KMS-11 (cell line): ENCODE measurements around the gene RABAC1.

ENCODE experiments used
- H2AFZ ChIP-seq: fragments of 200-600 bp; sonication (generic); 2 replicates; pipeline ENCODE4 v1.6.1; 2016; ENCODE audit warnings: antibody characterized with exemption, mixed run types, low read depth
- H3K27ac ChIP-seq: fragments of 200-600 bp; sonication (generic); 2 replicates; pipeline ENCODE4 v1.6.1; 2016; ENCODE audit warnings: mild to moderate bottlenecking, mixed run types
- H3K27me3 ChIP-seq: fragments of 200-600 bp; sonication (generic); 2 replicates; pipeline ENCODE4 v1.6.1; 2017; ENCODE audit warnings: mild to moderate bottlenecking, low read depth, mixed run types, moderate library complexity; ENCODE audit not compliant: insufficient read depth
- H3K36me3 ChIP-seq: fragments of 200-600 bp; sonication (generic); 2 replicates; pipeline ENCODE4 v1.6.1; 2017; ENCODE audit warnings: mild to moderate bottlenecking, mixed run types; ENCODE audit not compliant: insufficient read depth
- H3K4me1 ChIP-seq: fragments of 200-600 bp; sonication (generic); 2 replicates; pipeline ENCODE4 v1.6.1; 2016; ENCODE audit warnings: mild to moderate bottlenecking, low read depth, mixed run types; ENCODE audit not compliant: poor library complexity, severe bottlenecking
- H3K4me2 ChIP-seq: fragments of 200-600 bp; sonication (generic); 2 replicates; pipeline ENCODE4 v1.7.0; 2016; ENCODE audit warnings: mild to moderate bottlenecking, mixed run types
- H3K4me3 ChIP-seq: fragments of 200-600 bp; sonication (generic); IDR thresholded peaks from 2 replicates; pipeline ENCODE4 v1.6.1; 2017; ENCODE audit warnings: low read depth, low read length, mixed read lengths; ENCODE audit not compliant: insufficient read depth
- H3K79me2 ChIP-seq: fragments of 200-600 bp; sonication (generic); 2 replicates; pipeline ENCODE4 v1.6.1; 2016; ENCODE audit warnings: low read depth, mixed run types; ENCODE audit not compliant: insufficient read depth
- H3K9ac ChIP-seq: fragments of 200-600 bp; sonication (generic); 2 replicates; pipeline ENCODE4 v1.6.1; 2016; ENCODE audit warnings: mild to moderate bottlenecking, mixed run types
- H4K20me1 ChIP-seq: fragments of 200-600 bp; sonication (generic); 2 replicates; pipeline ENCODE4 v1.6.1; 2016; ENCODE audit warnings: mild to moderate bottlenecking, mixed run types; ENCODE audit not compliant: insufficient read depth
- TF ChIP-seq, protein P1 (sequence below): fragments of 200-600 bp; sonication (generic); conservative IDR thresholded peaks from 2 replicates; pipeline ENCODE4 v1.6.1; 2017; ENCODE audit warnings: low read depth, mild to moderate bottlenecking, antibody characterized with exemption, low read length, moderate library complexity, mixed read lengths

Gene RABAC1

DNA sequence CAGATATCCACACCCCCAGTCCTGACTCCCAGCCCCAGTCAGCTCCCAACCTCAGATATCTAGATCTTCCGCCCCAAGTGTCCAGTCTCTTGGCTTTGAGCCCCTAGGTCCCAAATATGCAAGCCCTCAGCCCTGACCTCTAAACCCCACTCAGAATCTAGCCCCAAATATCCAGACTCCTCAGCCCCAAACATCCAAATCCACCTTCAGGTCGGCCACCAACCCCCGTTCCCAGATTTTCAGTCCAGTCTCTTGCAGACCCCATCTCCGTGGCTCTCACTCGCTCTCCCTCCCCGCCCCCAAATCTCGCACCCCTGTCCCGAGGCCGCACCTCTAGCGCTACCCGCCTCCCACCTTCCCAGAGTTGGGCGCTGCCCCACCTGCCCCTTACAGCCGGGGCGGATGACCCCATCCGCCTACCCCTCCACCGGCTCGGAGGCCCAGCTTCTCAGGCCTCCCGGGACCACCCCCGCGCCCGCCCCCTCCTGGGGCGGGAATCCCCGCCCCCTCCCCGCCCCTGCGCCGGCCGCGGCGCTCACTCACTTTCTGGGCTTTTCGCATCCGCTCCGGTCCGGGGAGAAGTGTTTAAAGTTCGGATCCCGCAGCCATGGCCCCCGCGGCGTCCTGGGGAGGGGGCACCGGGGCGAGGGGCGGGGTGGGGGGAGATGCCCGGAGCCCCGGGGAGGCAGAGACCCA is 31.5 kb downstream of the RABAC1 start:
- no peak overlapping the region for H3K27ac ChIP-seq
- no peak overlapping the region for H3K4me2 ChIP-seq
- no peak overlapping the region for H3K4me3 ChIP-seq
- no peaks in the 10 kb centered on the region for H4K20me1 ChIP-seq
- TF ChIP-seq, protein P1, sequence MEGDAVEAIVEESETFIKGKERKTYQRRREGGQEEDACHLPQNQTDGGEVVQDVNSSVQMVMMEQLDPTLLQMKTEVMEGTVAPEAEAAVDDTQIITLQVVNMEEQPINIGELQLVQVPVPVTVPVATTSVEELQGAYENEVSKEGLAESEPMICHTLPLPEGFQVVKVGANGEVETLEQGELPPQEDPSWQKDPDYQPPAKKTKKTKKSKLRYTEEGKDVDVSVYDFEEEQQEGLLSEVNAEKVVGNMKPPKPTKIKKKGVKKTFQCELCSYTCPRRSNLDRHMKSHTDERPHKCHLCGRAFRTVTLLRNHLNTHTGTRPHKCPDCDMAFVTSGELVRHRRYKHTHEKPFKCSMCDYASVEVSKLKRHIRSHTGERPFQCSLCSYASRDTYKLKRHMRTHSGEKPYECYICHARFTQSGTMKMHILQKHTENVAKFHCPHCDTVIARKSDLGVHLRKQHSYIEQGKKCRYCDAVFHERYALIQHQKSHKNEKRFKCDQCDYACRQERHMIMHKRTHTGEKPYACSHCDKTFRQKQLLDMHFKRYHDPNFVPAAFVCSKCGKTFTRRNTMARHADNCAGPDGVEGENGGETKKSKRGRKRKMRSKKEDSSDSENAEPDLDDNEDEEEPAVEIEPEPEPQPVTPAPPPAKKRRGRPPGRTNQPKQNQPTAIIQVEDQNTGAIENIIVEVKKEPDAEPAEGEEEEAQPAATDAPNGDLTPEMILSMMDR = no peak
- no peak overlapping the region for H2AFZ ChIP-seq
- H3K36me3 ChIP-seq = no peaks in the 10 kb centered on the region
- H3K9ac ChIP-seq = no peak overlapping the region
- peaks cover 91% of the 10 kb centered on the region for H3K27me3 ChIP-seq
- no peaks in the 10 kb centered on the region for H3K79me2 ChIP-seq
- H3K4me1 ChIP-seq = no peaks in the 10 kb centered on the region

DNA sequence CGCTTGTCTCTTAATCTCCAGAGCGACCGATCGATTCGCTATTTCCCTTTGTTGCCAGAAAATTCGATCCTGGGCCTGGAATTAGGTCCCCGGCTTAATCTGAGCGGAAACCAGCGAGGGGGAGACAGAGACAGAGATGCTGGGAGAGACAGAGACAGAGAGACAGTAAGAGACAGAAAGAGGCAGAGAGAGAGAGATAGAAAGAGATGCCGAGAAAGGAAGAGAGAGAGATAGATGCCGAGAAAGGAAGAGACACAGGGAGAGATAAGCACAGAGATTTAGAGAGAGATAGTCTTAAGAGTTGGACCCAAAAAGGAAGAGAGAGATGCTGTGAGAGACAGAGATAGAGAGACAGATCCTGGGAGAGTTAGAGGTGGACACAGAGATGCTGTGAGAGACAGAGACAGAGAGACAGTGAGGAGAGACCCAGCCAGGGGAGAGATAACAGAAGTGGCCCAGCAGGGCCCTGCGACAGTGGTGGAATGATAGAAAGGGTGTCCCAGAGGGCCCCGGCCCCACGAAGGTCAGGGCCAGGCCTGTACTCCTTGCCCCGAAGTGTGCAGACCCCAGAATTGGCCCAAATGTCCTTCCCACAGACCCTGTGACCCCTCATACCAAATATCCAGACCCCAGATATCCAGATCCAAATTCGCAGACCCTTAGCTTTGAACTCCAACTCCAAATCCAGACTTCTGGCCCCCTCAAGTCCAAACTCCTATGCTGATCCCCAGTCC is 32.2 kb downstream of the RABAC1 start:
- Histone ChIP-seq H3K4me3 (no peak overlapping the region), H3K27ac (no peak overlapping the region), H3K36me3 (no peaks in the 10 kb centered on the region), H3K79me2 (no peaks in the 10 kb centered on the region), H3K4me1 (no peaks in the 10 kb centered on the region), H4K20me1 (no peaks in the 10 kb centered on the region), H3K9ac (no peak overlapping the region), H3K27me3 (peaks cover 91% of the 10 kb centered on the region), H2AFZ (no peak overlapping the region), H3K4me2 (no peak overlapping the region)
- TF ChIP-seq, protein P1 = no peak

DNA sequence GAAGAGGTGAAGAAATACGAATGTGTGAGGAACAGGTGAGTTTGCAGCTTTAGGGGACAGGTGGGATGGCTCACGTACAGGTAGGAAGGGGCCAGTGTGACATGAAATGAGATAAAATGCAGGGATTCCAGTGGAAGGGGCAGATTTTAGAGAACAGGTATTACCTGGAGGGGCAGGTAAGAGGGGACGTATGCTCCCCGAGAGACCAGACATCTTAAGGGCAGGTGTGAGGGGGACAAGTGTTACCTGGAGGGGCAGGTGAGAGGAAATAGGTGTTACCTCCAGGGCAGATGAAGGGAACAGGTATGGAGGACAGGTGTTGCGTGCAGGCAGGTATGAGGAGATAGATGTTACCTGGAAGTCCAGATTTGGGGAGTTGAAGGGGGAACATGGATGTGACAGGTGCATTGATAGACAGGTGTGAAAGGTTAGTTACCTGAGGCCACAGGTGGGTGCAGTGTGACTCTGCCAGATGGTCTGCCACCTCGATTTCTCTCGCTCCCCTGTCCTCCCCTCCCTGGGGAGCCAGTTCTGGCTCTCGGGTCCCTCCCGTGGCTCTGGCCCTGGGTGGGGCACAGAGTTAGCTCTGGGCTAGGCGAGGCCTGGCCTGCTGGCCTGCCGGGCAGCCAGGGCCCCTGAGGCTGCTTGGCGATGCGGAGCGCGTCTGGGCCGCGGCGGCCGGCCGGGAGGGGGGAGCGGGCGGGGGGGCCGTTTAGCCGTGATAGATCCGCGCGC is 32.9 kb downstream of the RABAC1 start:
- Histone ChIP-seq H3K4me3 (no peak overlapping the region), H3K36me3 (no peaks in the 10 kb centered on the region), H3K27ac (no peak overlapping the region), H3K79me2 (no peaks in the 10 kb centered on the region), H3K4me2 (no peak overlapping the region), H2AFZ (no peak overlapping the region), H3K27me3 (peaks cover 91% of the 10 kb centered on the region), H3K4me1 (no peaks in the 10 kb centered on the region), H4K20me1 (no peaks in the 10 kb centered on the region), H3K9ac (no peak overlapping the region)
- TF ChIP-seq, protein P1 = no peak

DNA sequence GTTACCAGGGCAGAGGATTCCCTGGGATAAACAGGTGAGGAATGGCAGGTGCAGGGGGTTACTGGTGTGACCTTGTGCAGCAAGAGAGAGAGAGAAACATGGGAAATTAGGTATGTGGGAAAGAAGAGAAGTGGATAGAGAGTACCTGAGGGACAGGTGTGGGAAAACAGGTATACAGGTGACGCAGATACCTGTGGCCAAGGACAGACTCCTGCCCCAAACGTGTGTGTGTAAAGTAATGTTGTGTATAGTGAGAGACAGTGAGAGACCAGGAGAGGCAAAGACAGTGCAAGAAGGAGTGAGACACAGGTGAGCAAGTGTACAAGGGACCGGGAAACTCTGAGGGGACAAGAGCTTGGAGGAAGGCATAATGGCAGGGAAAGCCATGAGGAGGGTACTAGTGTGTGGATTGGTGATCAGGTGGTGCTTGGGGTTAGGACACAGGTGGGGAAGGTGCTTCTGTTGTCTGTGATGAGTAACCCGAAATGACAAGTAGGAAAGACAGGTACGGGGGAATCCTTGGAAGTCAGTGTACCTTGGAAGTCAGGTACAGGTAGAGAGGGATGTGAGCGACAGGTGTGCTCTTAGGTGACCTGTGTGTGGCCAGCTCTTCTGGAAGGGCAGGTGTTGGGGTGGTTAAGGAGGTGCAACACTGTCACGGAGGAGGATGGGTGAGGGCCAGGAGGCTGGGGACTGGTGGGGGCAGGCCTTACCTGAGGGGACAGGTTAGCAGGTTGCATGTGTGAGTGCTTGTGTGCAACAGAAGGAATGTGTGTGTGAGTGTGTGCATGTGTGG is 33.7 kb downstream of the RABAC1 start:
- TF ChIP-seq, protein P1 = no peak
- H3K9ac ChIP-seq = no peak overlapping the region
- H3K36me3 ChIP-seq = no peaks in the 10 kb centered on the region
- no peaks in the 10 kb centered on the region for H3K4me1 ChIP-seq
- H3K79me2 ChIP-seq = no peaks in the 10 kb centered on the region
- H3K4me3 ChIP-seq = no peak overlapping the region
- H4K20me1 ChIP-seq = no peaks in the 10 kb centered on the region
- H3K27ac ChIP-seq = no peak overlapping the region
- peaks cover 91% of the 10 kb centered on the region for H3K27me3 ChIP-seq
- no peak overlapping the region for H2AFZ ChIP-seq
- no peak overlapping the region for H3K4me2 ChIP-seq
